ENCODE measurements around the gene CSMD2.

CSMD2 gene

GRCh38 chr1:33797849-33798248, 367.2 kb downstream of the CSMD2 start:
- no peak overlapping the region for H3K27ac ChIP-seq
- TF ChIP-seq, protein P1, sequence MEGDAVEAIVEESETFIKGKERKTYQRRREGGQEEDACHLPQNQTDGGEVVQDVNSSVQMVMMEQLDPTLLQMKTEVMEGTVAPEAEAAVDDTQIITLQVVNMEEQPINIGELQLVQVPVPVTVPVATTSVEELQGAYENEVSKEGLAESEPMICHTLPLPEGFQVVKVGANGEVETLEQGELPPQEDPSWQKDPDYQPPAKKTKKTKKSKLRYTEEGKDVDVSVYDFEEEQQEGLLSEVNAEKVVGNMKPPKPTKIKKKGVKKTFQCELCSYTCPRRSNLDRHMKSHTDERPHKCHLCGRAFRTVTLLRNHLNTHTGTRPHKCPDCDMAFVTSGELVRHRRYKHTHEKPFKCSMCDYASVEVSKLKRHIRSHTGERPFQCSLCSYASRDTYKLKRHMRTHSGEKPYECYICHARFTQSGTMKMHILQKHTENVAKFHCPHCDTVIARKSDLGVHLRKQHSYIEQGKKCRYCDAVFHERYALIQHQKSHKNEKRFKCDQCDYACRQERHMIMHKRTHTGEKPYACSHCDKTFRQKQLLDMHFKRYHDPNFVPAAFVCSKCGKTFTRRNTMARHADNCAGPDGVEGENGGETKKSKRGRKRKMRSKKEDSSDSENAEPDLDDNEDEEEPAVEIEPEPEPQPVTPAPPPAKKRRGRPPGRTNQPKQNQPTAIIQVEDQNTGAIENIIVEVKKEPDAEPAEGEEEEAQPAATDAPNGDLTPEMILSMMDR (conservative IDR thresholded peaks at IDR 0.05), result no peak

DNA sequence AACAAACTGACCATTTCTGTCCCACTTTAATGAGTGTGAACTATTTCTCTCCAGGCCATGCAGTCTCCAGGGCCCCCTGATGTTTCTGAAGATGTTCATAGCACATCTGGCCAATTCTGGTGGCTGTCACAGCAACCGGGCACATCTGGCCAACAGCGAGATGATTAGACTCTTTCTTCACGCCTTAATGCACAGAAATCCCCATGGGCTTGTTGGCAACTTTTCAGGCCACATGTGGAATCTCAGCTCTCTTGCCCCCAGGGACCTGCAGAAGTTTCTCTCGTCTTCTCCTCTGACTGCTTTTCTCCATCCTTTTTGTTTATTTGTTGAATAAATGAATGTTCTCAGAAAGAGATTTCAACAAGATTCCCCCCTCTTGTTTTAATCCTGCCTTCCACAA, 372.4 kb downstream of the CSMD2 start:
- TF ChIP-seq, protein P1 (conservative IDR thresholded peaks at IDR 0.05), result no peak
- no peak overlapping the region for H3K27ac ChIP-seq

- TF ChIP-seq, protein P1 (conservative IDR thresholded peaks at IDR 0.05), result no peak
- H3K27ac ChIP-seq, result no peak overlapping the region
Measured at GRCh38 chr1:33792216-33792615, 372.8 kb downstream of the CSMD2 start.

- TF ChIP-seq, protein P1 (conservative IDR thresholded peaks at IDR 0.05), result no peak
- H3K27ac ChIP-seq, result no peak overlapping the region
Measured at GRCh38 chr1:33791251-33791650, 373.8 kb downstream of the CSMD2 start.

- TF ChIP-seq, protein P1 (conservative IDR thresholded peaks at IDR 0.05), result no peak
- no peak overlapping the region for H3K27ac ChIP-seq
Measured at GRCh38 chr1:33790577-33790976, 374.5 kb downstream of the CSMD2 start.

DNA sequence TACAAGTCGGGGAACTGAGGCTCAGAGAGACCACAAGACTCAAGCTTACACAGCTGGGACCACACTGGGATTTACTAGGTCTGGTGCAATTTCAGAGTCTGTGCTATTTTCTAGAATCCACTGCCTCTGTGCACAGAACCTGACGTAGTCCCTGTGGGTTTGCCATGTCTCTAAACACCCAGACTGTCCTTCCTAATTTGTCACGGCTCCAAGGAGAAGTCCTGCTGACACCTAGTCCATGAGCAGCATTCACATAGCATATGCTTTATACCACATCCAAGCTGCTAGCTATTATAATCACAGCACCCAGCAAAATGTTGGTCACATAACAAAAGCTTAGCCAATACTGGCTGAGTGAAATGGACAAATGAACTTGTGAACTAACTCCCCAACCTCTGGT, 380.2 kb downstream of the CSMD2 start:
- TF ChIP-seq, protein P1 (conservative IDR thresholded peaks at IDR 0.05), result no peak
- no peak overlapping the region for H3K27ac ChIP-seq

GRCh38 chr1:33782776-33783175, 382.3 kb downstream of the CSMD2 start:
- H3K27ac ChIP-seq, result no peak overlapping the region
- TF ChIP-seq, protein P1 (conservative IDR thresholded peaks at IDR 0.05), result no peak

GRCh38 chr1:33781652-33782051, 383.4 kb downstream of the CSMD2 start:
- H3K27ac ChIP-seq, result no peak overlapping the region
- TF ChIP-seq, protein P1 (conservative IDR thresholded peaks at IDR 0.05), result no peak

All from VCaP (cell line).